ENCODE measurements around the gene GATA6.

Gene GATA6

GRCh38 chr18:22167091-22167470 is 2.3 kb upstream of the GATA6 start:
- no peak for DNase-seq

- DNase-seq: no peak
These were observed 1.7 kb upstream of the GATA6 start for GRCh38 chr18:22167471-22168241.

- DNase-seq: peak; percentile 25
These were observed 948 bp upstream of the GATA6 start for GRCh38 chr18:22168360-22168921.

GRCh38 chr18:22169889-22170420 is 566 bp downstream of the GATA6 start:
- DNase-seq: no peak

- peak; percentile 27 for DNase-seq
These were observed 1.2 kb downstream of the GATA6 start for GRCh38 chr18:22170421-22171257.

- DNase-seq: no peak
These were observed 2.1 kb downstream of the GATA6 start for GRCh38 chr18:22171258-22172119.

- DNase-seq: no peak
These were observed 2.8 kb downstream of the GATA6 start for GRCh38 chr18:22172120-22172582.

- DNase-seq: no peak
These were observed 3.2 kb downstream of the GATA6 start for GRCh38 chr18:22172594-22173049.

- DNase-seq: no peak
These were observed 4.0 kb downstream of the GATA6 start for GRCh38 chr18:22173221-22173927.

- no peak for DNase-seq
These were observed 4.5 kb downstream of the GATA6 start for GRCh38 chr18:22173928-22174301.

GRCh38 chr18:22174341-22175145 is 5.2 kb downstream of the GATA6 start:
- no peak for DNase-seq

- no peak for DNase-seq
These were observed 6.0 kb downstream of the GATA6 start for GRCh38 chr18:22175346-22175745.

GRCh38 chr18:22176420-22177326 is 7.3 kb downstream of the GATA6 start:
- DNase-seq: no peak

GRCh38 chr18:22177327-22177871 is 8.0 kb downstream of the GATA6 start:
- DNase-seq: no peak

- no peak for DNase-seq
These were observed 9.8 kb downstream of the GATA6 start for GRCh38 chr18:22179174-22179573.

GRCh38 chr18:22179631-22180030 is 10.2 kb downstream of the GATA6 start:
- no peak for DNase-seq

- DNase-seq: no peak
These were observed 11.3 kb downstream of the GATA6 start for GRCh38 chr18:22180722-22181121.

- no peak for DNase-seq
These were observed 13.7 kb downstream of the GATA6 start for GRCh38 chr18:22182884-22183697.

All from activated gamma-delta T cell treated with Interleukin-2 at 50 U/mL for 16 hours (primary cell).